HG02588 (cell line): ENCODE data around the gene HHATL.

Experiments used
- ATAC-seq: cut with Tn5 transposase; IDR thresholded peaks from one replicate; pipeline ENCODE4 v1.9.1; 2021; ENCODE audit warnings: mild to moderate bottlenecking, moderate library complexity; ENCODE audit not compliant: unreplicated experiment

Gene HHATL

DNA sequence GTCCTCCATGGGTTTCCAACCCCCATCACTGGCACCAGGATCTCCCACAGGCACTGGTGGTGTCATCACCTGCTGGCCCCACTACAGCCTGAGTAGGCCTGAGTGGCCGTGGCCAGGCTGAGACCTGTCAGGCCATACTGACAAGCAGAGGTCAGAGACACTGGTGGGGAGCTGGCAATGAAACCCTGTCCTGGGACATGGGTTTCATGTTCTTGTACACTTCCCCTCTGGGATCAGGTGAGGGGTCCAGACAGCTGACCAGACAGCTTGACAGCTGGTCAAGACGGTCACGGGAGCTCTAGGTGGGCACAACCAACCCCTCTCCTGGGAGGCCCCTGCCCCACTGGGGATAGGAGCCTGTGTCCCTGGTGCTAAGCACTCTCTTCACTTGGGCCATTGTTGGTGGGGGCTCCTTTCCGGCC lies 36.0 kb downstream of the HHATL start:
- no peak for ATAC-seq

DNA sequence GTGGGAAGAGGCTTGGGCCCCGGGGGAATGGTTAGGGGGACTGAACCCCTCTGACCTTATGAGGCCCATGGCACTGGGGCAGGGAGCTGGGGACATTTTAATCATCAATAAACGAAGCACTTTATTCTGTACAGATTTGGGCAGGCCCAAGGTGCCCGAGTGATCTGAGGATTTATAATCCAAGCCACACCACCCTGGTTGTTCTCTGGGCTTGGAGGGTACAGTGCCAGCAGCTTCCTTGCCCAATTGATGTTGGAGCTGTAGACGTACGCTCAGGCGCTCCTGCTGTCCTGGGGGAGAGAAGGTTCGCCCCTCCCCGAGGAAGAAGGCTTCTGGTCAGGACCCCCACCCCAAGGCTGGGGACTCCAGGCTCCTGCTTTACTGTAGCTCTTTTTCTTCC lies 36.6 kb downstream of the HHATL start:
- ATAC-seq: no peak

DNA sequence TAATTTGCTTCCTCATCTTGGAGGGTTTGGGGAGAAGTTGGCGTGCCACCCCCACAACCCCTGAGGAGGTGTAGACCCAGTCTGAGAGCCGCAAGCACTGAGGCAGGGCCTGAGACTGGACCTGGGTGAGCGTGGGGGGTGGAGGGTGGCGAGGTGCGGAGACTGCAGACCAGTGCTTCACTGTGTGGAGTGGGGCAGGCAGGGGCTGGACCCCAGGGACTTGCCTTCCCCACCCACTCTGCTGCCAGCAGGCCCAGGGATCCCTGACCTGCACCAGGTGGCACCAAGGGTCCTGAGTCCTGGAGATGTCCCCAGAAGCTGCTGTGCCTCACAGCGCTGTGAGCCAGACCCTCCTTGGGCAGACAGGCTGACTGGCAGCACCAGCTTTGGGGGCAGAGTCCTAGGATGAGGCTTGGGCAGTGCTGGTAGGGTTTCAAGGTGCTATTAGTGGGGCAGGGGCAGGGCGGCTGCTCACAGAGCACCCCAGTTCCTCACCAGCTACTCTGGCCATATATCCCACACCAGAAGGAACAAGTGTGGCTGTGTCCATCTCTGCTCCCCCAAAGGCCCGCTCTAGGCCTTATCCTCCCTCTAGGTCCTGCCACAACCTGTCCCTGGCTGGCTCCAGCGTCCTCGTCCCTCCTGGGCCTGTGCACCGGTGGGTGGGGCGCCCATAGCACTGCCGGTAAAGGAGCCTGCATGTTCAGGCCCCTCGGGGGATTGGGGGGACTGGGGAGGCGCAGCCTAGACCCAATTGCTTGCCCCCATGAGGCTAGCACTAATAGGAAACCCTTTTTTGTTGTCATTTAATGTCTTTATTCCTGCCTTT lies 37.3 kb downstream of the HHATL start:
- ATAC-seq: no peak

DNA sequence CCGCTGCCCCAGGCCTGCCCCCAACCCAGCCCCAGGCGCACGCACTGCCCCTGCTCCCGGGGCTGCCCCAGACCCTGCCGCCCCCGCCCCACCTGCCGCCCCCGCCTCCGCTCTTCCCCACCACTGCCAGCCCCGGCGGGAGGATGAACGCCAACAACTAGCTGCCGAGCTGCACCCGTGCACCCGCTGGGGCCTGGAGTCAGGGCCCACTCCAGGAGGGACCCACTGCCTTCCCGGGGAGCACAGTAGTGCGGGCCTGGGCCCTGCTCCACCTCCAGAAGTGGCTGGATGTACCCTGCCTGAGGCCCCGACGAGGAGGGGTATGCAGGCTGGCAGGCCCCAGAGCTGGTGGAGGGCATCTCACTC lies 38.2 kb downstream of the HHATL start:
- ATAC-seq: no peak

DNA sequence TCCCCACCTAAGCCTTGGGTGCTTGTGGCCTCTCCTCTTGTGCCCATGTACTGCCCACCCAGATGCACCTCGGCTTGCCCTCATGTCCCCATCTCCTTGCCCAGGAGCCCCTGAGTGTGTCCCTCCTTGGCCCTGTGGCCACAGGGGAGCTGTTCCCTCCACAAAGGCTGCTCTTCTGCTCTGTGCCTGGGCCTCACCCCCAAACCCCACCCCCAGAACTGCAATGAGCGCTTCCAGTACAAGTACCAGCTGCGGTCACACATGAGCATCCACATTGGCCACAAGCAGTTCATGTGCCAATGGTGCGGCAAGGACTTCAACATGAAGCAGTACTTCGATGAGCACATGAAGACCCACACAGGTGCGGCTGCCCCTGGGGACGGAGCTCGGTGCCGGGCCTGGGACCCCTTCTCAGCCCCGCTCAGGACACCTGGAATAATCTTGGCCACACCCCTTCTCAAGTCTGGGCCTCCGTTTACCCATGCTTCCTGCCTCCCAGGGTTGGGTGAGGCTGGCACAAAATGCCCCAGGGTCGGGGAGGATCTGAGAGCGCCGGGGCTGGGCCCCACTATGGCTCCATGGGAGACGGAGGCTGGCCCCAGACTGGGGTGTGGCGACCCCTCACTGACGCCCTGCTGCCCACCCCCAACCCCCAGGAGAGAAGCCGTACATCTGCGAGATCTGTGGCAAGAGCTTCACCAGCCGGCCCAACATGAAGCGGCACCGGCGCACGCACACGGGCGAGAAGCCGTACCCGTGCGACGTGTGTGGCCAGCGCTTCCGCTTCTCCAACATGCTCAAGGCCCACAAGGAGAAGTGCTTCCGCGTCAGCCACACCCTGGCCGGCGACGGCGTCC lies 38.8 kb downstream of the HHATL start:
- ATAC-seq: no peak

DNA sequence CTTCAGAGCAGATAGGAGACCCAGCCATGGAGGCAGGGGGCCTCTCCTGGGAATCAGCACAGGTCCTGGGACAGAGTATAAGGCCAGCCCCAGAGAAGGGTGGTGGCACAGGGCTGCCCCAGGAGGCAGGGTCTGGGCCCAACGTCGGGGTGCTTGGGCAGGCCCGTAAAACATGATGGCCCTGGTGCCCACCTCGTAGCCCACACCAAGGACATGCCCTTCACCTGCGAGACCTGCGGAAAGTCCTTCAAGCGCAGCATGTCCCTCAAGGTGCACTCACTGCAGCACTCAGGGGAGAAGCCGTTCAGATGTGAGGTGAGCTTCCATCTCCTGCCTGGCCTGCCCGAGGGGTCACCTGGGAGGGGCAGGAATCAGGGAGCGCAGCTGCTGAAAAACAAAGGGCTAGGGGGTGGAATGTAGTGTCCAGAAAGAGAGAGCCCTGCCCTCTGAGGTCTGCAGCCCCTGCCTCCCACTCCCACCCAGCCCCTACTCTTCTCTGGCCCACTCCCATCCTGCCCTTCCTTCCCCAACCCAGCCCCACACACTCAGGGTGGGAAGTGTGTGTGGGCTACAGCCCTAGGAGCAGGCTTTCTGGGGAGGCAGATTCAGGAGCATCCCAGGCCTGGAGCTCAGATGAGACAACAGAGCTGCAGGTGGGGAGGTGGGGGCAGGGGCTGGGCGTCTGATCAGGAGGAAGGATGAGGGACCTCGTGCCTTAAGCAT lies 39.6 kb downstream of the HHATL start:
- ATAC-seq: no peak

DNA sequence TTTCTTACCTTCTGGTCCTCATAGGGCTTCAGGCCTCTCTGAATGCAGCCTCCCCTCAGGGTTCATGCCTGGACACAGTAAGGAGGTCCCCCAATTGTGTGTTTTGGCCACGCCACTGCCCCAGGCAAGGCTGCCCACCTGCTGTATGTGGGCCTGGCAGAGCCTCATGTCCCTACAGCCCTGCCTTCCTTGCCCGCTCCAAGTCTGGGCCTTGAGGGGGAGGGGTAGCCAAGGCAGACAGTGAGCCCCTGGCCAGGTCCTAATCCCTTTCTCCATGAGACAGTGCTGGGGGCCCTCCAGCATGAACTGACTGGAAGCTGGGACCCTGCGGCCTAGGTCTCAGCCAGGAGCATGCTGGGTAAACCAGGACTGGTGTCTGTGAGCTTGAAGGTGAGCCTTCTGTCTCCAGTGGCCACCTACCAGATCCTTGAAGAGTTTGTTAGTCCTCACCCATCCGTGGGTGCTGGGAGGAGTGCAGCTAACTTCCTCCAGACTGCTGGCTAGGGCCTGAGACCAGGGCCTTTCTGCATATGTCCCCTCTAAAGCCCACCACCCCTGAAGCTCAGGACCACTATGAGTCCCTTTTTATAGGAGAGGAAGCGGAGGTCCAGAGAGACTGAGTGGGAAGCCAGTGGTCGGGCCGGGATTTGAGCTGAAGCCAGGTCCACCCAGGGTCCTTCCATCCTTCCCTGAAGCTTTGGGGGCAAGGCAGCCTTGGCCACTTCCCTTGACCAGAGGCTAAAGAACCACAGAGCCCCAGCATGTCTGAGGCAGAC lies 40.4 kb downstream of the HHATL start:
- no peak for ATAC-seq

DNA sequence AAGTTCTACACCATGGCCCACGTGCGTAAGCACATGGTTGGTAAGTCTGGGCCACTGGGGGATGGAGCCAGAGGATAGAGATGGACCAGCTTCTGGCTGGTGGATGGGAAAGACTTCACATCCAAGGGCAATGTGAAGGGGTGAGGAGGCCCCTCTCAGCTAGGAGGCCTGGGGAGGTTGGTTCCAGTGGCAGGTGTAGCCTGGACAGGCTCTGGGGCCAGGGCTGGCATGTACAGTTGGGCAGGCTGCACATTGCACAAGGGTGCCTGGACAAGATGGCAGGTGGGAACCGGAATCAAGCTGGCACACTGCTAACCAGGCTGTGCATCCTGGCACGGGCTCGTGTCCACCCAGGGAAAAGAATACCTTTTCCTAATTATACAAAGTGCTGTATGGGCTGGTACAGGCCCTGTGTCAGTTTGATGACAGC lies 41.0 kb downstream of the HHATL start:
- no peak for ATAC-seq

DNA sequence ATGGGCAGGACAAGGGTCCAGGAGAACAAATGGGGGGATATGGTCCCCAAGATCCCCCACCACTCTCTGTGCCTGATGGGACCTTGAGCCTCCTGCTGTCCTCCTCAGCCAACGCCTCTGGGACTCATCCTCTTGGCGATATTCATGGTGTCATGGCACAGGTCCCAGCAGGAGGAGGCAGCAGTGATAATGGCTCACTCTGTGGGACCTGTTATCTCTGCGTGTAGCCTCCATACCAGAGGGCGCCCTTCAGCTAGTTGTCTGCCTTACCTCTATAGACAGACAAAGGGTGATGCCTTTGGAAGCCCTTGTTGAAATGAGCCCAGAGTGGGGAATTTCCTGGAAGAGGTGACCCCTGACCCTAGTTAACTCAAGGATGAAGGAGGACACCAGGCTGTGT lies 41.7 kb downstream of the HHATL start:
- no peak for ATAC-seq

DNA sequence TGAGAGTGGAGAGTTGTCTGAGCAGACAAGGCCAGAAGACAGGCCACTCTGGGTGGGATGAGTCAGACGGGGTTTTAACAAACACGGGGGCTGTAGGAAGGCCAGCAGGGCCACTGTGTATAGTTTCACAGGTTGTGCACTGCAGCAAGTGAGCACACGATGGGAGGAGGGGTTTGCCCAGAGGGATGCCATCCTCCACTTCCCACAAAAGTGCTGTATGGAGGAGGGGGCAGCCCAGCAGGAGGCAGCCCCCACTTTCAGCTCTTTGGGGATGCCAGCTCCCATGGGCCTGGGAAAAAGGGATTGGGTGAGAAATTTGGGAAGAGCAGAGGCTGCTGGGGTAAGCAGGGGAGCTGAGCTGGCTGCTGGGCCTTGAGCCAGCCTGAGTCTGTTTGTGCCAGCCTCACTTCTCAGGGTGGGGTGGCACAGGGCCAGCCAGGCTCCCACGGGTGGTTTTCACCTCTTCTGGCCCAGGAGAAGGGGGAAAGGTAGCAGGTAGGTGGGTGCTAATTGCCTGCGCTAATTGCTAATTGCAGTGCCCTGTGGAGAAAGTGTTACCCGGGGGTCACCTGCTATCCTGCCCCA lies 42.4 kb downstream of the HHATL start:
- no peak for ATAC-seq

DNA sequence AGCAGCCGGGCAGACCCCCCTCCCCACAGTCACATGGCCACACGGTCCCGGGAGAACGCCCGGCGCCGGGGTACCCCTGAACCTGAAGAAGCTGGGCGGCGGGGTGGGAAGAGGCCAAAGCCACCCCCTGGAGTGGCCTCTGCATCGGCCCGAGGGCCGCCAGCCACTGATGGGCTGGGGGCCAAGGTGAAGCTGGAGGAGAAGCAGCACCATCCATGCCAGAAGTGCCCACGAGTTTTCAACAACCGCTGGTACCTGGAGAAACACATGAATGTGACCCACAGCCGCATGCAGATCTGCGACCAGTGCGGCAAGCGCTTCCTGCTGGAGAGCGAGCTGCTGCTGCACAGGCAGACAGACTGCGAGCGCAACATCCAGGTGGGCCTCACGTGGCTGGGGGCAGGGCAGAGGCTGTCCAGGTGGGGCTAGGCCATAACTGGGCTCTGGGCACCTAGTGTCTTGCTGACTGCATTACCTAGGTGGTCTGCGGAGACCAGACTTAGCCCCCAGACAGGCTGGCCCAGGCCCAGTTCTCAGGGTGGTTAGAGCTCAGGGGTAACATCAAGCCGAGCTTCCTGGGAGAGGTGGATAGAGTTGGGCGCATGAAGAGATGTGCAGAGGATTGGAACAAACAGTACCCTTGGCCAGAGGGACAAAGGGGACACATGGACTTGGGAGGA lies 43.0 kb downstream of the HHATL start:
- no peak for ATAC-seq

DNA sequence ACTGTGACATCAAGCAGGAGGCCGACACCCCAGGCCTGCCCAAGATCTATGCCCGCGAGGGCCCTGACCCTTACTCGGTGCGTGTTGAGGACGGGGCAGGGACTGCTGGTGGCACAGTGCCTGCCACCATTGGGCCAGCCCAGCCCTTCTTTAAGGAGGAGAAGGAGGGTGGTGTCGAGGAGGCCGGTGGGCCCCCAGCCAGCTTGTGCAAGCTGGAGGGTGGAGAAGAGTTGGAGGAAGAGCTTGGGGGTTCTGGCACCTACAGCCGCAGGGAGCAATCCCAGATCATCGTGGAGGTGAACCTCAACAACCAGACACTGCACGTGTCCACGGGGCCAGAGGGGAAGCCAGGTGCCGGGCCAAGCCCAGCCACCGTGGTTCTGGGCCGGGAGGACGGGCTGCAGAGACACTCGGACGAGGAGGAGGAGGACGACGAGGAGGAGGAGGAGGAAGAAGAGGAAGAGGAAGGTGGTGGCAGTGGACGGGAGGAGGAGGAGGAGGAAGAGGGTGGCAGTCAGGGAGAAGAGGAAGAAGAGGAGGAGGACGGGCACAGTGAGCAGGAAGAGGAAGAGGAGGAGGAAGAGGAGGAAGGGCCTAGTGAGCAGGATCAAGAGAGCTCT lies 43.7 kb downstream of the HHATL start:
- no peak for ATAC-seq

DNA sequence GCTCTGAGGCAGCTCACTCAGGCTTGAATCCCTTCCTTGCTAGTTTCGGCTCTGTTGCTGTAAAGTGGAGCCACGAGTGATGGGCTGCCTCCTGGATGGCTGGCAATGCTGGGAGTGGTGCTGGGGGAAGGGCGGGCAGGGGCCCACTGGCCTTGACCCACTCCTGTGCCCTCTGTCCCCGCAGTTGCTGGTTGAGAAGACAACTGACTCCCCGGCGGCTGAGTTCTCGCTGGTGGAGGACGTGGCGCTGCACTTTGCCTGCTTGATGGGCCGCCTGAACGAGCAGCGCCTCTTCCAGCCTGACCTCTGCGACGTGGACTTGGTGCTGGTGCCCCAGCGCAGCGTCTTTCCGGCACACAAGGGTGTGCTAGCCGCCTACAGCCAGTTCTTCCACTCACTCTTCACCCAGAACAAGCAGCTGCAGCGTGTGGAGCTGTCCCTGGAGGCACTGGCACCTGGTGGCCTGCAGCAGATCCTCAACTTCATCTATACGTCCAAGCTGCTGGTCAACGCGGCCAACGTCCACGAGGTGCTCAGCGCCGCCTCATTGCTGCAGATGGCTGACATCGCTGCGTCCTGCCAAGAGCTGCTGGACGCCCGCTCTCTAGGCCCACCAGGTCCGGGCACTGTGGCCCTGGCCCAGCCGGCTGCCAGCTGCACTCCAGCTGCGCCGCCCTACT lies 44.4 kb downstream of the HHATL start:
- ATAC-seq: no peak

DNA sequence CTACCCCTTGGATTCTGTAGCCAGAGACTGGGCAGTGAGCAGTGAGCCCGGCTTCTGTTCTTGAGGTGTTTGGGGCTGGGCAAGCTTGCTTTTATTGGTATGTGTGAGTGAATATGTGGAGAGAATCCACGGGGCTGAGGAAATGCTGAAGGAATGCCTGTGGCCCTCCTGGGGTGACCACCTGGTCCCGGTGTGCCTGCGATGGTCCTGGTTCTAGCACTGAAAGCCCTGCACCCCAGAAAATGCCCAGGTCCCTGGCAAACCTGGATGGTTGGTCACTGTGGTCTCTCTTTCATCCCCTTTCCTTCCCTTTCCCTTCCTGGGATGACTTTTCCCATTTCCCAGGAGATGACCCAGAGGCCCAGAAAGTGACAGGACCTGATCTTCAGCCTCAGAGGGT lies 44.9 kb downstream of the HHATL start:
- ATAC-seq: no peak

DNA sequence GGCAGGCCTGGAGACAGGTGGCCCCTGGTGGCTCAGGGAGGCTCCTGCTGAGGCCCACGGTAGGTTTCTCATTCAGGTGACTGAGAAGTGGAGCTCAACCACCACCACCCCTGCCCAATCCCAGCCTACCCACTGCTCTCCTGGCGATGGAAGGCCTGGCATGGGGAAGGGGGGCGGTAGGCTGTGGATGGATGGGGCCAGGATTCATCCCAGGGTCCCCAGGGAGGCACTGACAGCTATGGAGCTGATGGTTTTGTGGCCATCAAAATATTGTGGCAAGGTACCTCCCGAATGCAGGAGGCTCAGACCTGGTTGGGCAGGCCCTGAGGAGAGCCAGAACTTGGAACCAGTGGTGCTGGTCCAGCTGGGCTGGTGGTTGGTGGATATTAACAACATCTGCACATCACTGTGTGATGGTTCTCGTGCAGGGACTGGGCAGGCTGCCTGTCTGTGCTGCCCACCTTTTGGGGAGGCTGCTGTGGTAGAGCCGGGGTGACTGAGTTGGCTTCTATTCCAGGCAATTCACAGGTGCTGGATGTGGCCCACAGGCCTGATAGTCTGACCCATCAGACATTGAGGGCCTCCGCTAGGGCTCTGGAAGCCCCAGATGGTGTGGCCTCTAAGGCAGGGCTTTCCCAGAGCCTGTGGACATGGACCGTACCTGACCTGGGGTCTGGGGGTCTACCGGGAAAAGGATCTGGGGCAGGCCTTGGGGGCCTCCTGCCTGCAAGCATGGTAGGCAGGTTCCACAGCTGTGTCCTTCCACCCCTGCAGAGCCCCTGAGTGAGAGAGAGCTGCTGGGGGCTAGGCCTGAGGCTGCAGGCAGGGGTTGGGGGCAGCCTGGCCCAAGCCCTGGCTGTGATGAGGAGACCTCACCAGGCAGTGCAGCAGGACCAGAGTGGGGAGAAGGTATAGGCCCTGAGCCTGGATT lies 45.7 kb downstream of the HHATL start:
- no peak for ATAC-seq

DNA sequence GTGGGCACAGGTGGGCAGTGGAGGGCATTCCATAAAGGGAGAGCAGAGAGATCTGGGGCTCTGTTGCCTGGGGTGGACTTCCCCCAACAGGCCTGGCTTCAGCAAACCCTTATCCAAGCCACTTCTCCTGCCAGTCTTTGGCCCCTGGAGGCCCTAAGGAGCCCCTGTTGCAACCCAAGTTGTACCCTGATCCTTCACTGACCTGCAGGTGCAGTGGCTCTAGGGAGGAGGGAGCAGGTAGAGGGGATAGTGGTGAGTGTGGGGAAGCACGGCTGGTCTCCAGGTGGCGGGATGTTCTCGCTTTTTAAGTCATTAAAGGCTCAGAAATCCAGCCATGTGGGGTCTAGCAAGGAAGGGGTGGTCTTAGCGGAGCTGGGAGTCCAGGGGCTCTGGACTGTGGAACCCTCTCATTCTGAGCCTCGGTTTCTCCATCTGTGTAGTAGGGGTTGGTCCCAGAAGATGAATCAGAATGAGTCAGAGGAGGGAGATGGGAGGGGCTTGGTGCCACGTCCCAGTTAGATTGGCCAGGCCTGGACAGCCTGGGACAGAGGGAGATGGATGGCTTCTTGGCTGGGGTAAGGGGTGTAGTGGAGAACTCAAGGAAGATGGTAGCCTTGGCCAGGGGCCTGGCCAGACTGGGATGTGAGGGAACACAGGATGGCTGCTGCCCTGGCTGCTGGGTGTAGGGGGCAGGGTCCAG lies 46.5 kb downstream of the HHATL start:
- no peak for ATAC-seq

DNA sequence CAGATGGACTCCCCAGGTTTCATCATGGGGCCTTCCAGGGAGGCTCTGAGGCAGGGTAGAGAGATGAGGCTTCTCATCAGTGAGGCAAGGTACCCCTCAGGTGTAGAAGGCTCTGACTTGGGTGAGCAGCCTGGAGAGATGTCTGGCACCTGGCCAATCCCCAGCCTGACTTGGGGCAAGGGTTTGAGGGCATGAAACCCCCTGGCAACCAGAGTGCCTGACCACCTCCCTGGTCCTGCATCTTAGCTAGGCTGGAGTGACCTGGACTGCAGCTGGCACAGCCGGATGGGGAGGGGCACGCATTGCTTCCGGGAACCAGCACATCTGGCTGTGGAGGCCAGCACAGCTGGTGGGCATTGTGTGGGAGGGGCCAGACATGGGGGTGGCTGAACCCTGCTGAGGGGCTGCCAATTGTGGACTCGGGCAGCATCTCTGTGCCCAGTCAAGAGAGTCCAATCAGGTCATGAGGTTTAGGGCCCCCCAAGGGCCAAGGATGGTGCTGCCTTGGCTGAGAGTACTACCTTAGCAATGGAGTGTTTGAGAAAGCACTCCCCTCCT lies 47.2 kb downstream of the HHATL start:
- no peak for ATAC-seq
